ENCODE results near the gene RBMS1. TPM values are rescaled to one million over a fixed set of nuclear protein-coding genes. Genes with fewer than 3 reads are reported as not detected.

RBMS1 gene
- total and polyA plus RNA-seq, 2 of the 4 experiments (the other 2 are of a cell fraction), result 43.5 to 64.9 TPM

DNA sequence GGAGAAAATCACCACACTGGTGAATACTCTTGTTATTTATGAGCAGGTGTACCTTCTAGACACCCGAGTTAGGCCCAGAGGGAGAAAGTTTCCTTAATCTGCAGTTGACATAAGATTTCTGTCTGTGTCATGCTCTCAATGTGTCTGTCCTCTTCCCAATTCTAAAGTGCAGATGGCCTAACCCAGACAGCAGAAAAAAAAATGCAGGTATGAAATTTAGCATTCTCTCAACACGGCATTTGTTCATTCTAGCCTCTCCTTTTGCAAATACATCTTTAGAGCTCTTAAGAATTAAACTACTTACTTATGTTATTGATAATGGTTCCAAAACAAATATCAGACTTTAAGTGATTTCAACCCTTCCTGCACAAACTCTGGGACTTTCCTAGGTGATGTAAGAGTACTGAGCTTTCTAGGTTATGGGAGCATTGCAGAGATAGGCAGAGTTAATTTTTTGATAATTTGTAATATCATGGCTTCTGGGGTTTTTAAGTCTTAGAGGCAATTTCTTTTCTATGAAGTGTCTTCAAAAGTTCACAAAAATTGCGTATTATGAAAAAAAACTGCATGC lies 260.6 kb downstream of the RBMS1 start:
- H3K4me1 ChIP-seq (ENCODE audit: control insufficient read depth, insufficient read depth, low read length), result peaks cover 3% of the 10 kb centered on the region
- H3K18ac ChIP-seq (ENCODE audit: low read depth, low read length), result no peak overlapping the region
- H3K79me1 ChIP-seq (ENCODE audit: low read depth in 1 of 2, low read length in 2 of 2), result no peaks in the 10 kb centered on the region
- H3K56ac ChIP-seq (ENCODE audit: extremely low read depth, insufficient read depth, low read length), result no peak overlapping the region
- CTCF ChIA-PET, result no interaction called here
- H2AK9ac ChIP-seq (replicated peaks; ENCODE audit: low read depth, low read length, poor library complexity), result no peak overlapping the region
- peaks cover 4% of the 10 kb centered on the region for H3K9me1 ChIP-seq (ENCODE audit: insufficient read depth, low read length)
- no peak overlapping the region for H3K23ac ChIP-seq (ENCODE audit: low read depth, low read length)
- in situ Hi-C loops (cut with MboI; ENCODE audit: low sequenced_read_pairs), result no loop called here
- no peak overlapping the region for H3K9ac ChIP-seq (ENCODE audit: low read depth, low read length)
- H4K91ac ChIP-seq (ENCODE audit: insufficient read depth, low read depth, low read length), result no peak overlapping the region
- POLR2A ChIA-PET (ENCODE audit: unreplicated experiment), result no interaction called here
- no peak overlapping the region for H2AK5ac ChIP-seq (ENCODE audit: low read depth, low read length)
- H4K5ac ChIP-seq (ENCODE audit: low read depth, low read length), result no peak overlapping the region
- no CpG with 5 or more reads among the region's 3 CpGs for WGBS, 2 experiments (ENCODE audit: extremely low coverage in 2 of 2, insufficient read length in 1 of 2)
- H2BK5ac ChIP-seq (ENCODE audit: low read depth, low read length, poor library complexity, severe bottlenecking), result no peak overlapping the region
- H3K36me3 ChIP-seq (ENCODE audit: control insufficient read depth, insufficient read depth, low read length), result no peaks in the 10 kb centered on the region
- dilution Hi-C loops (cut with HindIII; ENCODE audit: low sequenced_read_pairs, unreplicated experiment), result no loop called here
- no peak overlapping the region for H3K4ac ChIP-seq (ENCODE audit: low read depth, low read length)
- H2BK120ac ChIP-seq (ENCODE audit: low read depth, low read length), result no peak overlapping the region
- no peak overlapping the region for H4K8ac ChIP-seq (ENCODE audit: low read depth in 2 of 2, low read length in 2 of 2)
- no peak overlapping the region for H2AFZ ChIP-seq (replicated peaks; ENCODE audit: low read length, poor library complexity)
- no peaks in the 10 kb centered on the region for H3K9me3 ChIP-seq (ENCODE audit: control insufficient read depth, insufficient read depth, low read length)
- intact Hi-C loops (cut with micrococcal nuclease), result no loop called here
- H2BK20ac ChIP-seq (ENCODE audit: low read depth, low read length), result no peak overlapping the region
- BruUV-seq (replicated peaks), result no TSS peak
- H2BK15ac ChIP-seq (ENCODE audit: low read depth, low read length), result no peak overlapping the region
- no peak overlapping the region for H3K4me2 ChIP-seq (ENCODE audit: low read depth, low read length)
- no peak overlapping the region for H3K14ac ChIP-seq (replicated peaks; ENCODE audit: low read depth, low read length)
- H3K4me3 ChIP-seq (ENCODE audit: insufficient read depth, low read depth, low read length), result no peak overlapping the region
- no peak overlapping the region for H3K27ac ChIP-seq (ENCODE audit: insufficient read depth, low read length)
- H3K27me3 ChIP-seq (ENCODE audit: control insufficient read depth, insufficient read depth, low read length), result no peaks in the 10 kb centered on the region
- no peaks in the 10 kb centered on the region for H4K20me1 ChIP-seq (ENCODE audit: insufficient read depth, low read length)
- ATAC-seq (ENCODE audit: low read depth), result no peak
- DNase-seq, result peak; percentile 69
- TF ChIP-seq, protein P1, sequence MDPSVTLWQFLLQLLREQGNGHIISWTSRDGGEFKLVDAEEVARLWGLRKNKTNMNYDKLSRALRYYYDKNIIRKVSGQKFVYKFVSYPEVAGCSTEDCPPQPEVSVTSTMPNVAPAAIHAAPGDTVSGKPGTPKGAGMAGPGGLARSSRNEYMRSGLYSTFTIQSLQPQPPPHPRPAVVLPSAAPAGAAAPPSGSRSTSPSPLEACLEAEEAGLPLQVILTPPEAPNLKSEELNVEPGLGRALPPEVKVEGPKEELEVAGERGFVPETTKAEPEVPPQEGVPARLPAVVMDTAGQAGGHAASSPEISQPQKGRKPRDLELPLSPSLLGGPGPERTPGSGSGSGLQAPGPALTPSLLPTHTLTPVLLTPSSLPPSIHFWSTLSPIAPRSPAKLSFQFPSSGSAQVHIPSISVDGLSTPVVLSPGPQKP (IDR thresholded peaks at IDR 0.05; ENCODE audit: borderline replicate concordance, low read depth, low read length), result no peak
- TF ChIP-seq MAZ (IDR thresholded peaks at IDR 0.05; ENCODE audit: borderline replicate concordance, low read depth, low read length) (no peak), RAD21 (IDR thresholded peaks at IDR 0.05; ENCODE audit: low read length) (no peak), CEBPB (IDR thresholded peaks at IDR 0.05; ENCODE audit: low read depth, low read length) (peak; percentile 20; the same call in 1 of the 2 replicates)

Measured in IMR-90 (cell line).